IMR-90 (cell line): ENCODE results near the gene SLC5A11.

ENCODE experiments used
- BHLHE40 ChIP-seq: fragments of 150-350 bp; IDR thresholded peaks from 2 replicates; pipeline ENCODE4 v1.6.1; 2016; ENCODE audit warnings: mild to moderate bottlenecking, low read depth, low read length
- CEBPB ChIP-seq: IDR thresholded peaks from 2 replicates; pipeline ENCODE4 v1.6.1; 2012; ENCODE audit warnings: low read depth, low read length, improper control_type of control experiment
- CTCF ChIP-seq: conservative IDR thresholded peaks from 2 replicates; pipeline ENCODE4 v1.5.1; 2012; ENCODE audit warnings: mild to moderate bottlenecking, low read depth, low read length, improper control_type of control experiment
- FOS ChIP-seq: fragments of 150-350 bp; IDR thresholded peaks from 2 replicates; pipeline ENCODE4 v1.6.1; 2016; ENCODE audit warnings: low read depth, low read length
- MAFK ChIP-seq: IDR thresholded peaks from 2 replicates; pipeline ENCODE4 v1.6.1; 2012; ENCODE audit warnings: low read depth, low read length, improper control_type of control experiment
- MAZ ChIP-seq: IDR thresholded peaks from 2 replicates; pipeline ENCODE4 v1.6.1; 2012; ENCODE audit warnings: low read depth, mild to moderate bottlenecking, low read length, improper control_type of control experiment, moderate library complexity, borderline replicate concordance
- MXI1 ChIP-seq: IDR thresholded peaks from 2 replicates; pipeline ENCODE4 v1.6.1; 2012; ENCODE audit warnings: low read depth, mild to moderate bottlenecking, low read length, moderate library complexity, borderline replicate concordance
- NFE2L2 ChIP-seq: fragments of 150-350 bp; IDR thresholded peaks from 2 replicates; pipeline ENCODE4 v1.6.1; 2016; ENCODE audit warnings: low read depth, mild to moderate bottlenecking, low read length
- POLR2A ChIP-seq: IDR thresholded peaks from 2 replicates; pipeline ENCODE4 v1.6.1; 2012; ENCODE audit warnings: mild to moderate bottlenecking, low read depth, low read length
- SMC3 ChIP-seq: fragments of 150-350 bp; IDR thresholded peaks from 2 replicates; pipeline ENCODE4 v1.6.1; 2016; ENCODE audit warnings: low read depth, mild to moderate bottlenecking, antibody characterized with exemption, low read length, moderate library complexity
- USF2 ChIP-seq: fragments of 150-350 bp; IDR thresholded peaks from 2 replicates; pipeline ENCODE4 v1.6.1; 2017; ENCODE audit warnings: mild to moderate bottlenecking, antibody characterized with exemption, low read length, low read depth

- TF ChIP-seq CTCF (no peak), FOS (no peak), POLR2A (no peak), CEBPB (no peak), MAFK (no peak), SMC3 (no peak), MXI1 (no peak), USF2 (no peak), MAZ (no peak), BHLHE40 (no peak), NFE2L2 (no peak)
Measured at GRCh38 chr16:24801761-24802302, 43.9 kb upstream of the SLC5A11 start.
